B cell (primary cell): ENCODE data around the gene CD81. TPM values are rescaled to one million over a fixed set of nuclear protein-coding genes. Genes with fewer than 3 reads are reported as not detected.

Experiments used
- ATAC-seq: fragments of 200-7000 bp; cut with Tn5 transposase; one replicate; pipeline ENCODE4 v1.10.0; 2021; ENCODE audit warnings: low read depth, mild to moderate bottlenecking, moderate number of reproducible peaks, moderate library complexity
- CTCF ChIA-PET: fragments of 350-600 bp; sonication (Branson Sonifier 250); formaldehyde crosslinking; loops from one replicate; lab custom pipeline; 2021; ENCODE audit warnings: antibody characterized with exemption, inconsistent platforms; lab: Charles Lee
- POLR2A ChIA-PET: fragments of 350-600 bp; sonication (Branson Sonifier 250); formaldehyde crosslinking; loops from one replicate; lab custom pipeline; 2021; ENCODE audit warnings: antibody characterized with exemption; lab: Charles Lee
- DNase-seq: peaks from one replicate; pipeline ENCODE4 v3.0.0; 2013
- H2AFZ ChIP-seq: 2 replicates; pipeline ENCODE4 v1.6.1; 2012; ENCODE audit warnings: mild to moderate bottlenecking, low read depth, low read length; ENCODE audit not compliant: insufficient read depth, poor library complexity, severe bottlenecking
- H3K27ac ChIP-seq, 2 donors: 1 replicate in 1 of 2; 2 replicates in 1 of 2; pipeline ENCODE4 v1.5.1; 2012 to 2013; ENCODE audit warnings: low read length in 2 of 2, mild to moderate bottlenecking in 2 of 2, moderate library complexity in 1 of 2
- H3K27me3 ChIP-seq, 4 experiments: fragments of 200-600 bp in 1 of 4; sonication (generic) in 1 of 4; replicated peaks in 1 of 4; 1 replicate in 2 of 4; 2 replicates in 2 of 4; pipeline versions ENCODE4 v1.6.1 to v1.7.0; 2013 to 2016; ENCODE audit warnings: low read length in 3 of 4, mild to moderate bottlenecking in 2 of 4, mixed read lengths in 1 of 4, moderate library complexity in 1 of 4; ENCODE audit not compliant: insufficient read depth in 4 of 4, control insufficient read depth in 3 of 4; ENCODE audit errors: control extremely low read depth in 1 of 4
- H3K36me3 ChIP-seq, 2 experiments: replicated peaks in 1 of 2; 1 replicate in 1 of 2; 2 replicates in 1 of 2; pipeline versions ENCODE4 v1.6.1 to v1.7.1; 2013; ENCODE audit warnings: low read length in 1 of 2; ENCODE audit not compliant: insufficient read depth in 2 of 2, control insufficient read depth in 1 of 2; ENCODE audit errors: control extremely low read depth in 1 of 2, extremely low read depth in 1 of 2
- H3K4me1 ChIP-seq, 2 donors: fragments of 200-600 bp in 1 of 2; sonication (generic) in 1 of 2; 1 replicate in 1 of 2; 2 replicates in 1 of 2; pipeline versions ENCODE4 v1.5.1 to v1.6.1; 2013 to 2017; ENCODE audit warnings: low read length in 2 of 2; ENCODE audit not compliant: control insufficient read depth in 2 of 2, insufficient read depth in 2 of 2
- H3K4me2 ChIP-seq: replicated peaks from 2 replicates; pipeline ENCODE3; 2012; ENCODE audit warnings: mild to moderate bottlenecking, low read depth, low read length; ENCODE audit not compliant: poor library complexity, severe bottlenecking
- H3K4me3 ChIP-seq, 5 experiments: fragments of 200-600 bp in 1 of 5; sonication (generic) in 1 of 5; 1 replicate in 3 of 5; 2 replicates in 2 of 5; pipeline versions ENCODE4 v1.5.1 to v1.7.0; 2011 to 2016; ENCODE audit warnings: low read length in 4 of 5, mild to moderate bottlenecking in 4 of 5, low read depth in 2 of 5, control low read depth in 1 of 5, moderate library complexity in 1 of 5; ENCODE audit not compliant: insufficient read depth in 1 of 5; ENCODE audit errors: control extremely low read depth in 1 of 5, extremely low read depth in 1 of 5
- H3K79me2 ChIP-seq: fragments of 200-600 bp; sonication (generic); one replicate; pipeline ENCODE4 v1.6.0; 2016; ENCODE audit warnings: low read length; ENCODE audit not compliant: control insufficient read depth, insufficient read depth
- H3K9ac ChIP-seq: fragments of 200-600 bp; sonication (generic); 2 replicates; pipeline ENCODE4 v1.6.1; 2017; ENCODE audit warnings: mild to moderate bottlenecking, low read length, moderate library complexity
- H3K9me3 ChIP-seq, 3 donors: one replicate each; pipeline versions ENCODE4 v1.6.1 to v1.7.1; 2013; ENCODE audit warnings: low read length in 2 of 3; ENCODE audit not compliant: control insufficient read depth in 2 of 3, insufficient read depth in 1 of 3; ENCODE audit errors: control extremely low read depth in 1 of 3
- H4K20me1 ChIP-seq: 2 replicates; pipeline ENCODE4 v1.6.0; 2012; ENCODE audit warnings: mild to moderate bottlenecking, low read length; ENCODE audit not compliant: insufficient read depth, control insufficient read depth, poor library complexity, severe bottlenecking
- H3K27ac Mint-ChIP-seq: one replicate; pipeline ENCODE4 v1.8.0; 2021; ENCODE audit warnings: mixed read lengths
- H3K27me3 Mint-ChIP-seq: one replicate; pipeline ENCODE4 v1.8.0; 2021; ENCODE audit warnings: mixed read lengths
- H3K4me1 Mint-ChIP-seq: one replicate; pipeline ENCODE4 v1.8.0; 2021; ENCODE audit warnings: mixed read lengths
- H3K4me3 Mint-ChIP-seq: one replicate; pipeline ENCODE4 v1.8.0; 2021; ENCODE audit warnings: mixed read lengths
- H3K9me3 Mint-ChIP-seq: one replicate; pipeline ENCODE4 v1.8.0; 2022; ENCODE audit warnings: mixed read lengths; ENCODE audit not compliant: insufficient read depth
- EZH2 ChIP-seq: IDR thresholded peaks from 2 replicates; pipeline ENCODE4 v1.6.1; 2012; ENCODE audit warnings: borderline replicate concordance, low read depth, mild to moderate bottlenecking, moderate library complexity, low read length; ENCODE audit not compliant: insufficient read depth, poor library complexity, severe bottlenecking
- WGBS: methylation state at CpG from one replicate; pipeline ENCODE4 v1.1.5; 2013; ENCODE audit warnings: missing lambda C conversion rate; ENCODE audit not compliant: insufficient coverage; 5-methylcytosine and 5-hydroxymethylcytosine counted together
- intact Hi-C: fragments of 100-400 bp; cut with micrococcal nuclease; formaldehyde crosslinking; loops from one replicate; pipeline ENCODE4 v1.10.0; 2022
- polyA plus RNA-seq: library from polyadenylated mRNA; depleted of rRNA; stranded (reverse); fragments of >200 nt; gene quantifications from 2 replicates; pipeline ENCODE4 v1.2.3, GENCODE V29; 2012
- total RNA-seq, 2 donors: library from RNA; stranded (reverse); fragments of 120-200 nt in 1 of 2; gene quantifications; 1 replicate in 1 of 2; 2 replicates in 1 of 2; pipeline versions ENCODE4 v1.2.3 to v1.2.4, GENCODE V29; 2013 to 2022
- TF ChIP-seq, protein P1 (sequence below): fragments of 200-600 bp; IDR thresholded peaks from one replicate; pipeline ENCODE4 v1.8.0; 2022; ENCODE audit warnings: antibody characterized with exemption, mild to moderate bottlenecking

Gene CD81
- total and polyA plus RNA-seq, 2 donors (not counting 1 experiment from before 2014, with no cell fraction given): 253 to 361 TPM

DNA sequence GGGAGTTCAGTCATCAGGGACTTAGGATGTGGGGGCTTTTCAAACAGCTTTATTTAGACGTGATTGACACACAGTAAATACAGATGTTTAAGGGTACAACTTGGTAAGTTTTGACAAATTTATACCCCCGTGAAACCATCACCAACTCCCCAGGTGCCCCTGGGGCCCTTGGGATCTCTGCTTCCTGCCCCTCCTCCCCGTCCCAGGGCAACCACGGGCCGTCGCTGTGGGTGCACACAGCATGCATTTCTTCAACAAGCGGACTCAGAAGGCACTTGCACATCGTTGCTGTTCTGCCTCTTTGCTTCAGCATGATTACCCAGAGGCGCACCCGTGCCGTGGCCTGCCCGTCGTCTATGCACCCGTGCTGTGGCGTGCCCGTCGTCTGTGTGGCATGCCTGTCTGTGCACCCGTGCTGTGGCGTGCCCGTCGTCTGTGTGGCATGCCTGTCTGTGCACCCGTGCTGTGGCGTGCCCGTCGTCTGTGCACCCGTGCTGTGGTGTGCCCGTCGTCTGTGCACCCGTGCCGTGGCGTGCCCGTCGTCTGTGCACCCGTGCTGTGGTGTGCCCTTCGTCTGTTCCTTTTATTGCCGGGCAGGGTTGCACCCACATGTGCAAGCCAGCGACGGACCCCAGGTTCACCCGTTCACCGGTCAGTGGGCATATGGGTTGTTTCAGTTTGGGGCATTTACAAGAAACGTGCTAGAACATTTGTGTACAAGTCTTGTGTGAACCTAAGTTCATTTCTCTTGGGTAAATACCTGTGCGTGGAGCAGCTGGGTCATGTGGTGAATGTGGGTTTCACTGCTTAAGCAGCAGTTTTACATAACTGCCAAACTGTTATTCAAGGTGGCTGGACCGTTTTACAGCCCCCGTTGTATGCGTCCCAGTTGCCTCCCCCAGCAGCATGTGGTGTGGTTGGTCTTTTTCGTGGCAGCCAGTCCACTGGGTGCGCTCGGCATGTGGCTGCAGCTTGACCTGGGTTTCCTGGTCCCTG lies 8.3 kb downstream of the CD81 start:
- 3% methylated on average over 47 of the region's 48 CpGs for WGBS
- ATAC-seq (peak; percentile 59), DNase-seq (peak; percentile 78)
- Histone ChIP-seq H3K79me2 (peaks cover 79% of the 10 kb centered on the region), H3K36me3 (peaks cover 0 to 21% of the 10 kb centered on the region in 2 experiments), H3K27ac (peak overlapping the region; percentile 62 to 78), H3K4me3 (peak overlapping the region; percentile 39 to 63 (median 53)), H3K9me3 (peaks cover 0 to 8% (median 0%) of the 10 kb centered on the region in 3 donors), H3K4me1 (peaks cover 90 to 98% of the 10 kb centered on the region in 2 donors), H4K20me1 (peaks cover 96% of the 10 kb centered on the region), H3K27me3 (no peaks in the 10 kb centered on the region), H2AFZ (no peak overlapping the region), H3K4me2 (peak overlapping the region; percentile 67), H3K9ac (peak overlapping the region; percentile 65)
- Mint-ChIP-seq H3K9me3 (no peaks in the 10 kb centered on the region), H3K4me3 (peak overlapping the region; percentile 98), H3K4me1 (peaks cover 92% of the 10 kb centered on the region), H3K27ac (peak overlapping the region; percentile 99), H3K27me3 (no peaks in the 10 kb centered on the region)
- TF ChIP-seq EZH2: no peak
- TF ChIP-seq, protein P1, sequence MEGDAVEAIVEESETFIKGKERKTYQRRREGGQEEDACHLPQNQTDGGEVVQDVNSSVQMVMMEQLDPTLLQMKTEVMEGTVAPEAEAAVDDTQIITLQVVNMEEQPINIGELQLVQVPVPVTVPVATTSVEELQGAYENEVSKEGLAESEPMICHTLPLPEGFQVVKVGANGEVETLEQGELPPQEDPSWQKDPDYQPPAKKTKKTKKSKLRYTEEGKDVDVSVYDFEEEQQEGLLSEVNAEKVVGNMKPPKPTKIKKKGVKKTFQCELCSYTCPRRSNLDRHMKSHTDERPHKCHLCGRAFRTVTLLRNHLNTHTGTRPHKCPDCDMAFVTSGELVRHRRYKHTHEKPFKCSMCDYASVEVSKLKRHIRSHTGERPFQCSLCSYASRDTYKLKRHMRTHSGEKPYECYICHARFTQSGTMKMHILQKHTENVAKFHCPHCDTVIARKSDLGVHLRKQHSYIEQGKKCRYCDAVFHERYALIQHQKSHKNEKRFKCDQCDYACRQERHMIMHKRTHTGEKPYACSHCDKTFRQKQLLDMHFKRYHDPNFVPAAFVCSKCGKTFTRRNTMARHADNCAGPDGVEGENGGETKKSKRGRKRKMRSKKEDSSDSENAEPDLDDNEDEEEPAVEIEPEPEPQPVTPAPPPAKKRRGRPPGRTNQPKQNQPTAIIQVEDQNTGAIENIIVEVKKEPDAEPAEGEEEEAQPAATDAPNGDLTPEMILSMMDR: no peak
- intact Hi-C loops: loop anchor here (1.0 to 5.0 kb wide), 4 partner anchors 8 to 607 kb away; partner anchors contain the start of genes CD81, LSP1 and NAP1L4
- ChIA-PET CTCF (interaction anchor here (1.4 to 7.3 kb wide), 5 partner anchors 13 to 1744 kb away, joined by 3 to 59 read pairs (median 13); partner anchors contain the start of genes C11orf21, TSPAN32 and TSSC4), POLR2A (interaction anchor here (0.6 to 4.9 kb wide), 6 partner anchors 8 to 533 kb away, joined by 3 to 42 read pairs (median 4); partner anchors contain the start of genes C11orf21, CD81, LSP1 and TSPAN32)
